GM21529 (cell line): ENCODE measurements around the gene TMEM45A.
"Not testable (repeated sequence)": the region's sequence is repeated elsewhere in the genome, so short reads cannot be mapped to it uniquely, and the experiment has no call there.

Experiments
- ATAC-seq: cut with Tn5 transposase; IDR thresholded peaks from one replicate; pipeline ENCODE4 v1.9.1; 2021; ENCODE audit not compliant: unreplicated experiment

The TMEM45A gene

DNA sequence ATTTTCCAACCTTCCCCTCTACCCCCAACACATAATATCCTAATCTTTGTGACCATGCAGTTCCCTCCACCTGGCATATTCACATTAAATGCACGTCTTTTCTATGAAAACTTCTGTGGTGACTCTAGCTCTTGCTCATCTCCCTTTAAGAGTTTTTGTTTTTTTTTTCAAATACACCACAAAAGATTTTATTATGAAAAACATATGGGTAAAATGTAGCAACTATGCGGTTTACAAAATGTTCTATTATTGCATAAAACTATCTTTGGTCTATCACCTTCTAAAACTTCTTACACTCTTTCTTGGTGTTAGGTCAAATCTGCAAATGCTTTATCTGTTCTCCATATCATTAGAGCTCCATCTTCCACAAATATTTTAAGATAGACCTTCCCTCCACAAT lies 78.4 kb downstream of the TMEM45A start:
- no peak for ATAC-seq

DNA sequence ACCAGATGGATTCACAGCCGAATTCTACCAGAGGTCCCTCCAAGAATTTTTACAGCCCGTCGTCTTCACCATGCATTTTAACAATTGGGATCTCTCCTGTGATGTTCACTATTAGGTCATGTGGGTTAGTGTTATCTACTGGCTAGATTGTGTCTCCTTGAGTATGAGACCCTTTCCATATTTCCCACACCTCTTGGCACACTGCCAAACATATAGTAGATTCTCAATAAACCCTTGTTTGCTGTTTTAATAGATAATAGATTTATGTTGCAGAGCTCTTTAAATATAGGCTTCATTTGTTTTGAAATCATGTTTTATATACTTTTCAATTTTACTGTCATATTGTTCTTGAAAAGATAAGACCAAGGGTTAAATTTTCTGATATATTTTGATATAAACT lies 82.1 kb downstream of the TMEM45A start:
- no peak for ATAC-seq

DNA sequence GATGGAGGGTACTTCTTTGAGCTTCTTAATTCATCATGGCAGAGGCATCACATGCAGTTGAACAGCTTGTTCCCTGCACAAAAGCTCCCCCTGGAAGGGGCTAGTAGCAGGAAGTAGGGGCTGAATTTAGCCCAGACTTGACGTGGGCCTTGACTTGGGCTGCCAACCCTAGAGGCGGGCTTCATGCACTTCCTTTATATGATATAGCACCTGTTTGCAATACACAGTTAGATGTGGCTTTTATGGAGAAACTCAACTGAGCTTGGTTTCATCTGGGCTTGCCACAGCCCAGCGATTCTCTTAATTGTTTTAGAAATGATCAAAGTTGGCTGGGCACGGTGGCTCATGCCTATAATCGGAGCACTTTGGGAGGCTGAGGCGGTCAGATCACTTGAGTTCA lies 83.3 kb downstream of the TMEM45A start:
- no peak for ATAC-seq

DNA sequence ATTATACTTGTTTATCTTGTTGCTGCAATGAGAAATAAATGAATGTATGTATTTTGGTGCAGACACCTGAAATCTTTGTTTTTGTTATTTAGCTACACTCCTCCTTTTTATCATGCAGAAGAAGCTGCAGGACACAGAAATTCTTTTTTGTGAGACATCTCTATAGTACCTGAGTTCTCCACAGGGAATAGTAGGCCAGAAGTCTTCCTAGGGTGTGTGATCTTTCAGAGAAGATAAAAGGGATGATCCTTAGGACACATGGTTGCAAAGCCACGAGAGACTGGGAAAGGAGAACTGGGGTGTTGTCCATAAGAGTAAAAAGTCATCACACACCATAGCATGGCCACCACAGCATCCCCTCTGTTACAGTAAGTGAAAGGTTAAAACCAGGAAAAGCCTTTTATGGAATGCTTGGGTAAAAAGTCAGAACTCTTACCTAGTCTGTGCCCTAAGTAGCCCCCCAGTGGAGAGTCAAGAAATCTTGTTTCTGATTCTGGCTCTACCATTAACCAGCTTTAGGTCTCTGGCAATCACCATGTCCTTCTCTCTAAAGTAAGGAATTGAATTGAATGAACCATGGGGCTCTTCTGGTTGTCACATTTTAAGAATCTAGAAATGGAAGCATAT lies 85.1 kb downstream of the TMEM45A start:
- ATAC-seq = no peak

DNA sequence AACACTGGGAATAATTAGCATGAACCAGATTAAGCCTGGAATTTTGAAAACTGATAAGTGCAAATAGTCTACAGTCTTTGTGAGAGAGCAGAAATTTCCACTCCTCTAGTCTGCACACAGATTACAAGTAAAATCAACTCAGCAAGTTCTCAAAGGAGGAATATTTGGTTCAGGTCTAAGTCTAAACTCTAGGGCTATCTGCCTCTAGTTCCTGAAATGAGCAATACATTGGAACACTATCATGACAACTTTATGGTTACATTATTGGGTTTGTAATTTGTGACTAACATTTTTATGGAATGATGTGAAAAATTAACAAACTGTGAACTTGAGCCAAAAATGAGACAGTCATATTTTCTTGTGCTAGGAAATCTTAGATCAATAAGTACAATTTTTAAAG lies 86.2 kb downstream of the TMEM45A start:
- no peak for ATAC-seq

DNA sequence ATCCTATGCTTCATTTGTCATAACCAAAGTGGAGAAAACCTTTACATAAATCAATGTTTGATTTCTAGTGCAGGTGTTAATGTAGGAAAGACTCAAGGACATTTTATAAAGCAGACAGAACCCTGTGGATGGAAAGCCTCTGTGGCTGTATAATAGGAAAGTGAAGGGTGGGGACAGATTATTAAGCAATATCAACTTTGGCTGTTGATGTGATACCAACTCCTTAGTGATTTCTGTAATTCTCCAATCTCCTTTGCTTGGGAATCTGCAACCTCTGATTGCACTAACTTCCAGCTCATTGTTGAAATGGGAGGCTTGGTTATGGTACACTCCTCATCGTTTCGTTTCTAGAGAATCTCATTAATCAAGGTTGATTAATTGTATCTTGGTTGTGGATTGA lies 87.7 kb downstream of the TMEM45A start:
- ATAC-seq = no peak

DNA sequence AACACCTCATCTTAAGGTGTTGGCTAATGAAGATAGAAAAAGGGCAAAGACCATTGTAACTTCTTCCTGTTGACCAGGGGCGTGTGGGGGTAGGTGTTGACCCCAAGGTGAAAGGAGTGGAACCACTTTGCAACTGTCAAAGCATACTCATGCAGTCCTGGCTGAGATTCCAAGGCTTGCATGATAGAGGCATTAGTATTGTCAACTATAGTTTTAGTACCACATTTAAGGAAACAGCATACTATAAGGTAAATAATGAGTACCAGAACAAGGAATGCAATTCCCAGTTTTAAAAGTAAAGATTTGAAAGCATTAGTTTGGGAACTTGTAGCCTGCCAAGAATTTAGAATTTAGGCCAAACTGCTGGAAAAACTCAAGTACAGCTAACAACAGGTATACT lies 89.2 kb downstream of the TMEM45A start:
- no peak for ATAC-seq

DNA sequence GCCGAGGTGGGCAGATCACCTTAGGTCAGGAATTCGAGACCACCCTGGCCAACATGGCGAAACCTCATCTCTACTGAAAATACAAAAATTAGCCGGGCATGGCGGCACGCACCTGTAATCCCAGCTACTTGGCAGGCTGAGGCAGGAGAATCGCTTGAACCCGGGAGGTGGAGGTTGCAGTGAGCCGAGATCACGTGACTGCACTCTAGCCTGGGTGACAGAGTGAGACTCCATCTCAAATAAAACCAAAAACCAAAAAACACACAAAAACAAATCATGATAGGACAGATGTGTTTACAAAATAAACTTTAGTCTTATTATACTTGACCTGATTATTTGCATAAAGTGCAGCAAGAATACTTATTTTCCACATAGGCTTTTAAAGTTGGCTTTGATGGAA lies 89.7 kb downstream of the TMEM45A start:
- ATAC-seq = not testable (repeated sequence)

DNA sequence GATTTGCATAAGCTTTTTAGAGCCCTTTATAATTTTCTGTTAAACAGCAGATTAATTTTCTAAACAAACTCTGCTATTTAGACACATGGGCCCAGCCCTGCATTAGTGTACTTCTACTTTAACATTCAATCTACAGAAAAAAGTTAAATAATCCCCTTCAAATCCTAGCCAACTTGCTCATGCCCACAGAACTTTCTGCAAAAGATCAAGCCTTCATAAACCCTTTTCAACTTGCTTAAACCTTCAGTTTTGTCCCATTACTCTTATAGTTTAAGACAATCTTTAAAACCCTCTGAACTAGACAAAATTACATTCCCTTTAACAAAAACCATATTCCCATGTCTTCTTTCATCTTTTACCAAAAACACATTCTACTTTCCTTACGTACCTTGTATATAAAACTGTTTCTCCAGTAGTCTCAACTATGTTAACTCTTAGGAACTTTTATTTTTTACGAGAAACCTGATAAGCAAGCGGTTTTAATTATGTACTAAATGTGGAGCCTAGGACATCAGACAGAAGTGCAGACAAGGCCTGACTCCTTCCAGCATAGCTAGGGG lies 91.8 kb downstream of the TMEM45A start:
- no peak for ATAC-seq

DNA sequence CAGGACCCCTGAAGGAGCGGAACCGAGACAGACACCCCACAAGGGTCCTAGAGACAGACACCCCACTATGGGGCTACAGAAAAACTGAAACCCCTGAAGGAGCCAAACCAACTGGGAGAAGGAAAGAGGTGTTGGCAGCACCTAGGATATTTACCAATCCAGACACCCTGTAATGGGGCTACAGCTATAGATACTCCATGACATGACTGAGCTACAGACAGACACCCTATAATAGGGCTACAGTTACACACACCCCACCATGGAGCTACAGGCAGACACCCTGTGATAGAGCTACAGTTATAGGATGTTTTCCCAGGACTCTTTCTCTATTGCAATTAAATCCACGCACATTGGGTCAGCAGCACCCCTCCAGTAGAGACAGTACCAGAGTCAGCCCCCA lies 94.4 kb downstream of the TMEM45A start:
- ATAC-seq = no peak

DNA sequence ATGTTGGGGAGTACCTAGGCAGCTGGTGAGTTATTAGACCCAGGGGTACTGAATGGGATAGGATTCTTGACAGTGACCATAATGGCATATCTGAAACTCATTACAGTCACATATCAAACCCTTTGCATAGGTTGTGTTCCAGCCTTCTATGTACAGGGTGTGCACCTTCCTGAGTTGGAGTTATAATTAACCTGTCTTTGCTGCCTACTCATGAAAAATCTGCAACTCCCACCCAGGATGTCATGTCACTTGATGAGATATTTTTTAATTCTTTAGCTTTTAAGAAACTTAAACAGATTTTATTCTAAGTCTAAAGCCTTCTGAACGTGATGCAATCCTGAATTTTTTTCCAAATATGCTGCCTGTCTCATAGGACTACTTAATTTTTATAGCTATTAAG lies 95.8 kb downstream of the TMEM45A start:
- no peak for ATAC-seq

DNA sequence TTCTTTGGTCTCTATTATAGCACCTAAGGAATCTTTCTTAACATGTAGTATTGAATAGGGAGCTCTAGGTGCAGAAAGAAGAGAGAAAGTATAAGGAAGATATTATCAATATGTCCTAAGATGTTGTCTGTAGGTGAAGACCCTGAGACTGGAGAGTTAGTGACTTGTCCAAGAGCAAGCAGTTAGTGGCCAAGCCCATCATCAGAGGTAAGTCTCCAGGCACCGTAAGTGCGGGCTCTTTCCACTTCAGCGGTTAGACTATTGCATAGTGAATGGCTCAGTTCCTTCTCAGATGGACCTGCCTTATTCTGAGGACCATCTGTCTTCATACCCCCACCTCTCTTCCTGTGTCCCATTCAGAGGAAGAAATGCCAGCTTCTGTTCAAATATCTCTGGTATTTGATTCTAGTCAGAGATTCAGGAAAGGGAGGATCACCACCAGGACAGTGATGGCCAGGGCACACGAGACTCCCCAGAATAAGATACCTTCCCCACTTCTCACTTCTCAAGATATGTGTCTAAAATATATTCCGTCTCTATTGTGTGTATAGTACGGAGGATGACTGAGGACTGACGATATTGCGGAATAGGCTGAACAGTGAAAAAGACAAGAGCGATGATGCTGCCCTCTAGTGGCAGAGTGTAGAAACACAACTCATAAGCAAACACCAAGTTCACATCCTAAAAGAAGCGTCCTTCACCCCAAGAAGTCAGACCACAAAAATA lies 97.9 kb downstream of the TMEM45A start:
- peak; percentile 84 for ATAC-seq

DNA sequence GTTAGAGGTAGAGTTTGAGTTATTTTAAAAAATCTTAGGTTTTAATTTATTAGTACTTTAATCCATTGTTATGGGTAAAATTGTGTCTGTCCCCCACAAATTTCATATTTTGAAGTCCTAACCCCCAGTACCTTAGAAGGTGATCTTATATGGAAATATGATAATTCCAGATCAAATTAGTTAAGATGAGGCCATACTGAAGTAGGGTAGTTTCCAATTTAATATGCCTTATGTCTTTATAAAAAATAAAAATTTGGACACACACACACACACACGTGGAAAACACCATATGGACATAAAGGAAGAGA lies 98.4 kb downstream of the TMEM45A start:
- no peak for ATAC-seq

DNA sequence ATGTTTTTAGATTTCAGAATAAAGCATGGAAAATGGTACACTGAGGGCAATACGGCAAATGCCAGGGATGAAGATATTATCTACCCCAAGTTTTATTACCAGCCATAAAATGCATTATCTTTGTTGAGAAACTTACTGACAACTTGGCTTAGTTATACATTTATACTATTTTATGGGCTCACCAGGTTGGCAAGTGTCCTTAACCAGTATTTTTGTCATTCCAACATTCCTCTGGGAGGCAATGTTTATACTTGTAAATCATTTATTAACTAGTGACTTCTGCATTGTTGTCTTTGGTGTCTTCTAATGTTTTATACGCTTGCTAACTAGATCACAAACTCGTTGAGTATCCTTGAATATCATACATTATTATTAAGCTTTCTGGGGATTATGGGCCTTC lies 99.0 kb downstream of the TMEM45A start:
- ATAC-seq = no peak

DNA sequence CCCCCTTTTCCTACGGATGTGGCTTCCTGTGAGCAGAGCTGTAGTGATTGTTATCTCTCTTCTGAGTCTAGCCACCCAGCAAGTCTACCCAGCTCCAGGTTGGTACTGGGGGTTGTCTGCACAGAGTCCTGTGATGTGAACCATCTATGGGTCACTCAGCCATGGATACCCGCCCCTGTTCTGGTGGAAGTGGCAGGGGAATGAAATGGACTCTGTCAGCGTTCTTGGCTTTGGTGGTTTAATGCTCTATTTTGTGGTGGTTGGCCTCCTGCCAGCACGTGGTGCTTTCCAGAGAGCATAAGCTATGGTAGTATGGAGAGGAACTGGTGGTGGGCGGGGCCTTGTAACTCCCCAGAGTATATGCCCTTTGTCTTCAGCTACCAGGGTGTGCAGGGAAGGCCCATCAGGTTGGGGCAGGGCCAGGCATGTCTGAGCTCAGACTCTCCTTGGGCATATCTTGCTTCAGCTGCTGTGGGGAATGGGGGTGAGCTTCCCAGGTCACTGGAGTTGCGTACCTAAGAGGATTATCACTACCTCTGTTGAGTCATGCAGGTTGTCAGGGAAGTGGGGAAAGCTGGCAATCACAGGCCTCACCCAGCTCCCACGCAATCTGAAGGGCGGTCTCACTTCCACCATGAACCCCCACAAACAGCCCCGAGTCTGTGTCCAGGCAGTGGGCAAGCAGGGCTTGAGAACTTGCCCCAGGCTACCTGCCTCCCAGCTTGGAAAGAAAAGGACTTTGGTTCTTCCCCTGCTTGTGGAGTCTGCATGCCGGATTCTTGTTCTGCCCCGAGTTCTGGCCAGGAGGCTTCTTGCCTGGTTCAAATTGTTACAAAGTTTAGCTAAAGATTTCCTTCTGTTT lies 108.0 kb downstream of the TMEM45A start:
- no peak for ATAC-seq

DNA sequence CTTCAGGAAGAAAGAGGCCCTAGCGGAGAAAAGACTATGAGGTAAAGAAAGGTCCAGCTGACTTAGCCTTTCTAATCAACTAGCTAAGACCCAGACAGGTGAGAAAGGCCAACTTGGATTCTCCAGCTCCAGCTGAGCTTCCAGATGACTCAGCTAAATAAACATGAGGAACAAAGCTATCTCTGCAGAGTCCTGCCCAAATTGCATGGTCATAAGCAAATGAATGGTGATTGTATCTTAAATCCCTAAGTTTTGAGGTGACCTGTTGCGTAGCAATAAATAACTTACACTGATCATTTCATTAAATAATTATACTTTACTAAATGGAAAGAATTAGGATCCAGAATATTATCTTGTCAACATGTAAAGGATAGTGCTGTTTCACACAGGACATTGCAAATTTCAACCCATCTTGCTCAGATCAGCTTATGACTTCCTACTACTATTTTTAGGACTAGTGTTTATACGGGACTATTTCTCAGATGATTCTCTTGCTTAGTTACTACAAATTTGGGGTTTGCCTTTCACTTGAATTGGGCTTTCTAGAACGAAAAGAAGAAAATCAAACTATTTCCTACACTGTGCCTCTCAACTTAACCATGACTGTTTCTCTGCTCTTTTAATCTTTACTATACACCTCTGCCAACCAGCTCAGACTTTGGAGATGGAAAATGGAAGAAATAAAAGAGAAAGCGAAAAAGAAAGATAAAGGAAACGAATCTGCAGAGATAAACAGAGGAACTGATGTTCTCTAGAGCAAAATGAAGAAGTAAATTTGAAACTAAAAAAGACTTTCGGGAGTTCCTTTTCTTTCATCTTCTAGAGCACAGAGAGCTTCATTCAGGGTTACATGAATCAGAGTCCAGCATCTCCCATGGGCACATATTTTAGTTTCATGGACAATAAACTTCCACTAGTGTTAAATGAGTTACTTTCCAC lies 110.4 kb downstream of the TMEM45A start:
- ATAC-seq = peak; percentile 59

DNA sequence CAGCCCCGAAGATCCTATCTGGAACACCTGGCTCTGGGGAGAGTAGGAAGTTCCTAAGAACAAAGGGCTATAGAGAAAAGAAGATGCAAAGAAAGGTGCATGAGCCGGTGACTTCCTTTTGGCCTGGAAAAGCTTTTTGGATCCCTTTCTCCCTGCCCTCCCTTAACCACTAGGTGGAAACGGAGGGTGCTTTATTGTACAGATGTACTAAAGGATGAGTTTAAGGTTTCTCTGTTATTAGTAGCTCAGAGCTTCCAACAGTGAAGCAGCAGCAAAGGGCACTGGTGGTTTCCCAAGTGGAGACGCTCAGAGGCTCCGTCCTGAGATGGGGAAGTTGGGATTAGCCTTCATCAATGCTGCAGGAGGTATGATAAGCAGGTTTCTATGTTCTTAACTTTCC lies 111.0 kb downstream of the TMEM45A start:
- ATAC-seq = peak; percentile 51

DNA sequence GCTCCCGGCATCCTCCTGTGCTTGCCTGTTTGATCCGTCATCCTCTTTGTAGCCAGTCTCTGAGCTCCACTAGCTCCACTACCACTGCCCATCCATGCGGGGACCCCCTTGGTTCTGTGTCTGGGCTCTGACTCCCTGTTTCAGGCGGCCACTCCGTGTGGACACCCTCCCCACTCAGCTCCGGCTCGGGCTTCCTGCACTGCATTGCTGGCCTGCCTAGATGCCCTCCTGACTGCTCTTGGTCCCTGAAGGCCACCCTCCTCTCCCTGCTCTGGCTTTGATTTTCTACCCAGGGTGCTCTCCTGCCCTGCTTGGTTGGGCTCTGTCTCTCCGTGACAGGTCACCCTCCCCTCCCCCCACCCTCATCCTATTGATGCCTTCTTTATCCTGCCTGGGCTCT lies 112.9 kb downstream of the TMEM45A start:
- ATAC-seq = no peak

DNA sequence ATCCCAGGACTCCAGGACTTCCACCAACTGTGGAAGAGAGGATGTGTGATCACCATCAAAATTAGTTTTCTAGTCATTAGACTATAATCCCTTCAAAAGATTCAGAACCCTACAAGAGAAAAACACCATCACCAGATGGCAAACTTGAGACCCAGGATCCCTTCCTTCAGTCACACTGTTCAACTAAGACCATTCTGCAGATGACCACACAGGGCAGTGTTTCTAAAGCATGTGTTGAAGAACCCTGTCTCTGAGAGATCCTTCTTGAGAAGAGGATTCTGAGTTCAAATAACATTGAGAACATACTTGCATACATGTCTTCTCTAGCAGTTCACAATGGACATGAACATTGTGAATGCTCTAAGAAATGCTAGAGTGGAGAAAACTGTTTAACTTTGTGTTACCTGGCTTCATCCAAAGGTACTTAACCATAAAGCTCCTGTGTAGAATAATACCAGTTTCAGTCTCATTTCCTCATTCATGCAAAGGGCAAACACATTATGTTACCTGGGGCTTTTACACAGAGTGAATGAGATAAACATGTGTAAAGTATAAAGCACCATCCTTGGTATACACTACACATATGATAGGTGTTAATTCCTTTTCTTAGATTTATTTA lies 114.6 kb downstream of the TMEM45A start:
- peak; percentile 65 for ATAC-seq

DNA sequence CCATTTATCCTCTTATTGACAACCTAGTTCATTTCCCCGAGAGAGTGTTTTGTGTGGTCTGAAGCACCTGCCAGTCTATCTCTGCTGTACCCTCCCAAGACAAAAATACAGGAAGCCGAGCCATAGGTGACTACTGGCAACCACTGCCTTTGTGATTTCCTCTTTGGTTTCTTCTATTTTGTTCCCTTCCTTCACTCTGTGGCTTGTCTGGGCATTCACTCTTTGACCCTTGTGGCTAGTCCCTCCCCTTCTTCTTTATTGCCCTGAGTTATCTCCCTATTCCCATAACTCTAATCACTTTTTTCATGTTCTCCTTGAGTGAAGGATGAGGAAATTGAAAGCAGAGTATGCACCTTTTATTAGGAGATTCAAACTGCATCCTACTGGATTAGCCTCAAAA lies 116.9 kb downstream of the TMEM45A start, which contains the start of gene ADGRG7:
Gene ADGRG7, plus strand, starts transcription at position 297 of the 400 bp plus-strand sequence. CDS start 256 bp downstream, outside the sequence.
- no peak for ATAC-seq
